ENCODE results near the gene UBR4.

- TF ChIP-seq TARDBP (IDR thresholded peaks at IDR 0.05; ENCODE audit: borderline replicate concordance) (no peak), REST (IDR thresholded peaks at IDR 0.05; ENCODE audit: low read depth, low read length) (no peak), STAT1 (conservative IDR thresholded peaks at IDR 0.05) (no peak), SIX5 (IDR thresholded peaks at IDR 0.05; ENCODE audit: low read depth, low read length, severe bottlenecking) (no peak), CTCF (IDR thresholded peaks at IDR 0.05 in 2 of 3, conservative IDR thresholded peaks at IDR 0.05 in 1 of 3; ENCODE audit: control insufficient read depth in 2 of 3, extremely low read depth in 1 of 3, insufficient read depth in 1 of 3, low read depth in 3 of 3, low read length in 3 of 3) (no peak), ATF7 (IDR thresholded peaks at IDR 0.05; ENCODE audit: low read depth) (no peak)
These were observed 128.7 kb downstream of the UBR4 start for GRCh38 chr1:19081218-19081893.

Data from GM12878 (cell line).